ENCODE measurements around the gene DHX36.

DHX36 gene

DNA sequence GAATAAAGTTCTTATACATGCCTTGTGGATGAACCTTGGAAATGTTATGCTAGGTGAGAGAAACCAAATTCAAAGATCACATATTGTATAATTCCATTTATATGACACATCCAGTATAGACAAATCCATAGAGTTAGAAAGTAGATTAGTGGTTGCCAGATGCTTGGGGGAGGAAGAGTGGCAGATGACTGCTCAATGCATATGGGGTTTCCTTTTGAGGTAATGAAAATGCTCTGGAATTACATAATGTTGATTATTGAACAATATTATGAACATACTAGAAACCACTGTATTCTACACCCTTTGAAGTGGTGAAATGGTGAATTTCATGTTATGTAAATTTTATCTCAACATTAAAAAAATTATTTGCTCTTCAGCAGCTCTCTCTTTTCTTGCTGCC, 100.8 kb downstream of the DHX36 start:
- DNase-seq (ENCODE audit: low spot score) = no peak
